NB4 (cell line): ENCODE measurements around the gene TECTA.

Experiments
- DNase-seq: peaks from one replicate; pipeline ENCODE4 v3.0.0; 2010; ENCODE audit warnings: low read depth
- H3K4me3 ChIP-seq: one replicate; pipeline ENCODE4 v1.5.1; 2011; ENCODE audit warnings: mild to moderate bottlenecking, low read depth, low read length, moderate library complexity
- CTCF ChIP-seq: IDR thresholded peaks from one replicate; pipeline ENCODE4 v1.5.1; 2012; ENCODE audit warnings: low read depth, low read length
- MAX ChIP-seq: IDR thresholded peaks from 2 replicates; pipeline ENCODE4 v1.6.1; 2011; ENCODE audit warnings: low read depth, low read length
- MYC ChIP-seq: IDR thresholded peaks from 2 replicates; pipeline ENCODE4 v1.6.1; 2011; ENCODE audit warnings: low read depth, low read length
- POLR2A ChIP-seq: IDR thresholded peaks from 2 replicates; pipeline ENCODE4 v1.6.1; 2011; ENCODE audit warnings: mild to moderate bottlenecking; ENCODE audit not compliant: insufficient read length; ENCODE audit errors: extremely low read depth

TECTA gene

GRCh38 chr11:121194731-121195596 lies 93.9 kb downstream of the TECTA start:
- DNase-seq, result peak; percentile 79
- TF ChIP-seq CTCF (peak; percentile 65), MYC (no peak)
- H3K4me3 ChIP-seq, result no peak overlapping the region

- no peak for TF ChIP-seq POLR2A
- TF ChIP-seq CTCF, result no peak
- TF ChIP-seq MAX, result no peak
- TF ChIP-seq MYC, result no peak
- H3K4me3 ChIP-seq, result no peak overlapping the region
- peak; percentile 8 for DNase-seq
Measured at GRCh38 chr11:121198491-121198890, 97.4 kb downstream of the TECTA start.

- TF ChIP-seq CTCF (no peak), MYC (no peak), MAX (no peak)
- no peak for DNase-seq
Measured at GRCh38 chr11:121199516-121199915, 98.5 kb downstream of the TECTA start.

GRCh38 chr11:121206810-121207209 lies 105.8 kb downstream of the TECTA start:
- no peak for TF ChIP-seq MYC
- TF ChIP-seq CTCF, result no peak
- TF ChIP-seq MAX, result no peak
- TF ChIP-seq POLR2A, result no peak
- no peak for DNase-seq
- H3K4me3 ChIP-seq, result no peak overlapping the region

More at GRCh38 chr11:121199516-121199915, 98.5 kb downstream of the TECTA start:
- no peak overlapping the region for H3K4me3 ChIP-seq

- TF ChIP-seq MYC, result no peak
- TF ChIP-seq CTCF, result no peak
- TF ChIP-seq MAX, result no peak
- no peak for TF ChIP-seq POLR2A
- no peak for DNase-seq
Measured at GRCh38 chr11:121207485-121208115, 106.6 kb downstream of the TECTA start.

More at GRCh38 chr11:121207485-121208115, 106.6 kb downstream of the TECTA start:
- H3K4me3 ChIP-seq, result no peak overlapping the region
